K562 (cell line): ENCODE measurements around the gene SHISA6. TPM values are rescaled to one million over a fixed set of nuclear protein-coding genes. Genes with fewer than 3 reads are reported as not detected.

Experiments
- ATAC-seq: fragments of 200-7000 bp; cut with Tn5 transposase; 3 replicates; pipeline ENCODE4 v1.9.1; 2020; ENCODE audit warnings: moderate library complexity
- BruUV-seq: library from RNA; stranded (reverse); fragments of 400-500 nt; replicated peaks from 2 replicates; lab custom pipeline; 2021; lab: Mats Ljungman, UMichigan
- CTCF ChIA-PET: fragments of 300-600 bp; formaldehyde crosslinking; extraction: SDS; loops from one replicate; lab custom pipeline; 2021; ENCODE audit warnings: low intra/inter-chr PET ratio; lab: Yijun Ruan, JAX
- POLR2A ChIA-PET: fragments of 300-600, 350-650 bp; sonication (Branson Sonifier 250); formaldehyde crosslinking; extraction: SDS; loops from one replicate; lab custom pipeline; 2021; ENCODE audit warnings: antibody characterized with exemption, inconsistent platforms; lab: Yijun Ruan, JAX
- DNase-seq, 4 experiments: peaks; one replicate each; pipeline versions ENCODE4 v3.0.0 to v3.0.0-alpha.2; 2011 to 2018; ENCODE audit warnings: low spot score in 3 of 4, mixed read lengths in 3 of 4; ENCODE audit errors: extremely low read depth in 1 of 4
- FAIRE-seq: peaks from 2 replicates; lab custom pipeline; 2011; peaks lifted over from hg19 to GRCh38; lab: Jason Lieb, UNC
- H2AFZ ChIP-seq: 2 replicates; pipeline ENCODE4 v1.6.0; 2011; ENCODE audit warnings: low read depth, low read length, control low read depth, inconsistent platforms
- H3K27ac ChIP-seq: fragments of 200-600 bp; 3 replicates; pipeline ENCODE4 v1.8.0; 2011; ENCODE audit warnings: low read depth, mild to moderate bottlenecking, control low read depth, inconsistent platforms, low read length, moderate library complexity, mixed read lengths; ENCODE audit errors: extremely low read depth
- H3K27me3 ChIP-seq, 2 experiments: fragments of 300-600 bp in 1 of 2; 2 replicates in 1 of 2; 3 replicates in 1 of 2; pipeline versions ENCODE4 v1.6.0 to v1.8.0; 2011; ENCODE audit warnings: inconsistent platforms in 2 of 2, low read length in 2 of 2, mild to moderate bottlenecking in 1 of 2, mixed read lengths in 1 of 2, moderate library complexity in 1 of 2; ENCODE audit not compliant: control insufficient read depth in 2 of 2, insufficient read depth in 2 of 2
- H3K36me3 ChIP-seq: fragments of 300-600 bp; 3 replicates; pipeline ENCODE4 v1.8.0; 2011; ENCODE audit warnings: mild to moderate bottlenecking, low read length, inconsistent platforms; ENCODE audit not compliant: control insufficient read depth, insufficient read depth
- H3K4me1 ChIP-seq, 2 experiments: fragments of 200-600 bp in 1 of 2; replicated peaks in 1 of 2; 2 replicates in 1 of 2; 3 replicates in 1 of 2; pipeline versions ENCODE4 v1.5.1 to v1.8.0; 2011; ENCODE audit warnings: inconsistent platforms in 2 of 2, low read length in 2 of 2, mild to moderate bottlenecking in 1 of 2, mixed read lengths in 1 of 2, moderate library complexity in 1 of 2; ENCODE audit not compliant: control insufficient read depth in 2 of 2, insufficient read depth in 2 of 2
- H3K4me2 ChIP-seq: 2 replicates; pipeline ENCODE4 v1.6.1; 2011; ENCODE audit warnings: low read length, control low read depth, inconsistent platforms, mixed read lengths; ENCODE audit not compliant: insufficient read depth
- H3K4me3 ChIP-seq: fragments of 200-600 bp; sonication (generic), shearing (Covaris generic); 2 replicates; pipeline ENCODE4 v1.5.1; 2016; ENCODE audit warnings: control low read depth, inconsistent platforms
- H3K79me2 ChIP-seq: fragments of 200-600 bp; 3 replicates; pipeline ENCODE4 v1.8.0; 2011; ENCODE audit warnings: low read length, inconsistent platforms; ENCODE audit not compliant: control insufficient read depth, insufficient read depth
- H3K9ac ChIP-seq, 2 experiments: 2 replicates each; pipeline versions ENCODE4 v1.6.0 to v1.6.1; 2011; ENCODE audit warnings: low read depth in 2 of 2, low read length in 2 of 2, control low read depth in 1 of 2, inconsistent platforms in 1 of 2, mild to moderate bottlenecking in 1 of 2, mixed read lengths in 1 of 2; ENCODE audit not compliant: insufficient read depth in 1 of 2
- H3K9me1 ChIP-seq: one replicate; pipeline ENCODE4 v1.6.0; 2011; ENCODE audit warnings: inconsistent platforms, mild to moderate bottlenecking, low read length, moderate library complexity; ENCODE audit not compliant: control insufficient read depth, insufficient read depth
- H3K9me3 ChIP-seq: replicated peaks from 2 replicates; pipeline ENCODE4 v1.5.1; 2011; ENCODE audit warnings: low read depth, low read length, inconsistent platforms; ENCODE audit not compliant: control insufficient read depth, insufficient read depth
- H4K20me1 ChIP-seq: replicated peaks from 2 replicates; pipeline ENCODE4 v1.6.1; 2011; ENCODE audit warnings: low read length, inconsistent platforms, mixed read lengths; ENCODE audit not compliant: control insufficient read depth, insufficient read depth
- CAMTA2 ChIP-seq: fragments of 250-450 bp; sonication (Bioruptor Pico); conservative IDR thresholded peaks from 2 replicates; pipeline ENCODE4 v1.5.1; 2022
- HNRNPUL1 ChIP-seq: fragments of 200-400 bp; formaldehyde crosslinking; IDR thresholded peaks from 2 replicates; pipeline ENCODE4 v1.6.1; 2017; ENCODE audit warnings: low read length
- KLF1 ChIP-seq: fragments of 450-650 bp; IDR thresholded peaks from 2 replicates; pipeline ENCODE4 v1.6.1; 2016; ENCODE audit warnings: missing genetic modification characterization, missing compliant biosample characterization
- THRB ChIP-seq: fragments of 450-650 bp; formaldehyde crosslinking; conservative IDR thresholded peaks from 2 replicates; pipeline ENCODE4 v1.4.0; 2022; ENCODE audit warnings: mild to moderate bottlenecking, missing genetic modification characterization
- ZNF263 ChIP-seq: sonication (generic); formaldehyde crosslinking; IDR thresholded peaks from 2 replicates; pipeline ENCODE4 v1.8.0; 2022; ENCODE audit warnings: mild to moderate bottlenecking, missing genetic modification reagents, borderline replicate concordance
- WGBS: fragments of 100-300 bp; shearing (Covaris generic); methylation state at CpG from one replicate; pipeline ENCODE4 v1.1.6; 2016; ENCODE audit warnings: low coverage, mixed read lengths; ENCODE audit not compliant: insufficient coverage; ENCODE audit errors: missing lambda C conversion rate; 5-methylcytosine and 5-hydroxymethylcytosine counted together
- in situ Hi-C: fragments of 300-500 bp; cut with MboI; formaldehyde crosslinking; loops from 4 replicates; pipeline ENCODE4 v1.15.0; 2018; ENCODE audit warnings: inconsistent platforms, mixed read lengths
- intact Hi-C: fragments of 100-400 bp; cut with micrococcal nuclease; formaldehyde crosslinking; loops from 2 replicates; pipeline ENCODE4 v1.14.2; 2022
- polyA plus RNA-seq, 8 experiments: library from polyadenylated mRNA; depleted of rRNA in 4 of 8; stranded (reverse) in 5 of 8; unstranded in 3 of 8; fragments of >200 nt; fragmentation: Nextera tagmentation in 2 of 8; fragmentation: Illumina TruSeq in 1 of 8; extraction: Ambion mirVana in 2 of 8; extraction: Trizol in 1 of 8; gene quantifications; 2 replicates each; pipeline versions ENCODE4 v1.2.1 to v1.2.3, GENCODE V29; 2011 to 2014; ENCODE audit warnings: inconsistent platforms in 1 of 8, missing spikeins in 1 of 8
- total RNA-seq, 7 experiments: library from RNA; depleted of rRNA in 6 of 7; stranded (reverse); fragments of >200 nt in 6 of 7; fragmentation: Illumina TruSeq in 2 of 7; extraction: Trizol in 2 of 7; gene quantifications; 2 replicates each; pipeline versions ENCODE4 v1.2.1 to v1.2.3, GENCODE V29; 2011 to 2021; ENCODE audit warnings: low replicate concordance in 1 of 7

Gene SHISA6
- total and polyA plus RNA-seq, 9 of the 15 experiments (the other 6 are each of a cell fraction or from before 2014, with no cell fraction given), result not detected

DNA sequence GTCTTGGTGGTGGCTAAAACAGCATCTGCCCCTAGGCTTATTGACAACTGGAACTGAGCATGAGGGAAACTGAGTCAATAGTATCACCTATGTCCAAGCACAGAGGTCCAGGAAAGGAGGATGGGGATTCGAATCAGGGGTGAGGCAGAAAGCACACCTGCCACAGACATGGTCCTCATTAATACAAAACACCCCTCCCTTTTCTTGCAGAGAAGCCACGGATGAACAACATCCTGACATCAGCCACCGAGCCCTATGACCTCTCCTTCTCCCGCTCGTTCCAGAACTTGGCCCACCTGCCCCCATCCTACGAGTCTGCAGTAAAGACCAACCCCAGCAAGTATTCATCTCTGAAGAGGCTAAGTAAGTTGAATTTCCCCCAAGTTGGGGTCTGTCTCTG, 314.5 kb downstream of the SHISA6 start:
- in situ Hi-C loops (no loop called here), intact Hi-C loops (no loop called here)
- no peak overlapping the region for H2AFZ ChIP-seq
- H4K20me1 ChIP-seq, result no peaks in the 10 kb centered on the region
- H3K79me2 ChIP-seq, result no peaks in the 10 kb centered on the region
- no peak overlapping the region for H3K4me3 ChIP-seq
- POLR2A ChIA-PET, result no interaction called here
- H3K9me3 ChIP-seq, result no peaks in the 10 kb centered on the region
- 0% methylated on average over 5 of the region's 6 CpGs for WGBS
- H3K36me3 ChIP-seq, result no peaks in the 10 kb centered on the region
- no peaks in the 10 kb centered on the region for H3K9me1 ChIP-seq
- TF ChIP-seq CAMTA2 (CRISPR knock-in tag) (no peak), KLF1 (tag) (no peak), ZNF263 (CRISPR knock-in tag) (no peak), HNRNPUL1 (no peak), THRB (CRISPR knock-in tag) (no peak)
- DNase-seq (no peak), FAIRE-seq (no peak), ATAC-seq (no peak)
- peaks cover 0 to 5% of the 10 kb centered on the region in 2 experiments; a peak in 2 of 5 replicates for H3K4me1 ChIP-seq
- BruUV-seq, result no TSS peak
- H3K4me2 ChIP-seq, result no peak overlapping the region
- H3K9ac ChIP-seq, result no peak overlapping the region
- no peak overlapping the region for H3K27ac ChIP-seq
- no peaks in the 10 kb centered on the region; a peak in 1 of 5 replicates for H3K27me3 ChIP-seq
- CTCF ChIA-PET, result no interaction called here
